ENCODE data around the gene PNPLA2. TPM values are rescaled to one million over a fixed set of nuclear protein-coding genes. Genes with fewer than 3 reads are reported as not detected.

Gene PNPLA2
- total and polyA plus RNA-seq, 2 of the 8 experiments (the other 6 are each of a cell fraction or from before 2014, with no cell fraction given): 30.9 to 62.1 TPM

DNA sequence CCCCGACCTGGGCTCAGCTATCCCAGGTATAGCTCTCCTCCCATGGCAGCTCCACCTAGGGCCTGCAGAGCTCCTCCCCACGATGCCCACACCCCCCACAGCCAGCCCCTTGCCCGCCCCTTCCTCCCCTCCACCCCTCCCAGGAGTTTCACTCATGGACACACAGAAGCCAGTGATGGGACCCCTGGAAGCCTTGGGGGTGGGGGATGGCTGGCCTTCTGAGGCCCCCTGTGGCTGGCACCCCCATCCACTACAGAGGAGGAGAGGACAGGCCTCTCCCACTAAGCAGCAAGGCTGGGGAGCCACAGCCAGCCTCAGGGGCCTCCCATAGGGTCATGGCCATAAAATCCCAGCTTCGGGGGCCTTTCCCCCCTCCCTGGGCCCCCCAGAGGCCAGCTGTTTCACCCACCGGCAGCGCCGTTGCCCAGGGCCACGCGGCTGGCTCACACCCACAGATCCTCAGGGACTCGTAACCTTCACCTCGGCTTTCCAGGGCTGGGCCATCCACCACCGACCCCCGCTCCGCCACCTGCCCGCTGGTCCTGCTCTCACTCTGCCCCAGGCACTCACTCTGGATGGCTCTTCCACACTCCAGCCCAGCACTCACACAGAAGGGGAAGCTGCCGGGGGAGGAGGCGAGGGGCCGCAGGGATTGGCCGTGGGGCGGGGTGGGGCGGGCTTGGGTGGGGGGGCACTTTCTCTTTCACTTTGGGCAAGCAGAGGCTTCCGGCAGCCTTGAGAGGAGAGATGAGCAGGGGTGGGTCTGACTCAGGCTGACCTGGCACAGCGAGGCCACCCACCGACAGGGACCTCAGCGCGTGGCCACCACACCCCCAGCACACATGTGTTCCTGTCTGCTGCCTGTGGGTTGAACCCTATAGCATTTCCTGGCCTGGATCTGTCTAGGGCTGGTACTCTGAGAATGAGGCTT, 22.8 kb upstream of the PNPLA2 start (continued):
- TF ChIP-seq CBX5 (IDR thresholded peaks at IDR 0.05; ENCODE audit: low read depth, low read length): no peak

All from H1 (cell line).